Large intestine (tissue), 3 donors: Measurements from ENCODE around the gene WFDC5. TPM values are rescaled to one million over a fixed set of nuclear protein-coding genes. Genes with fewer than 3 reads are reported as not detected.
"Not testable (repeated sequence)": the region's sequence is repeated elsewhere in the genome, so short reads cannot be mapped to it uniquely, and the experiment has no call there.

Source experiments
- DNase-seq, 2 donors: peaks; one replicate each; pipeline versions ENCODE4 v3.0.0 to v3.0.0-alpha.2; 2013
- H3K27ac ChIP-seq: one replicate; pipeline ENCODE4 v1.5.1; 2013; ENCODE audit warnings: low read length
- H3K27me3 ChIP-seq: 2 replicates; pipeline ENCODE4 v1.6.1; 2013; ENCODE audit warnings: low read length; ENCODE audit not compliant: control insufficient read depth, insufficient read depth
- H3K36me3 ChIP-seq: 2 replicates; pipeline ENCODE4 v1.6.1; 2013; ENCODE audit warnings: low read length; ENCODE audit not compliant: control insufficient read depth, insufficient read depth
- H3K4me1 ChIP-seq: one replicate; pipeline ENCODE4 v1.6.1; 2013; ENCODE audit warnings: low read length; ENCODE audit not compliant: control insufficient read depth, insufficient read depth
- H3K4me3 ChIP-seq: one replicate; pipeline ENCODE4 v1.5.1; 2013; ENCODE audit warnings: low read length
- H3K9me3 ChIP-seq: one replicate; pipeline ENCODE4 v1.6.1; 2013; ENCODE audit warnings: mild to moderate bottlenecking, low read depth, low read length, moderate library complexity; ENCODE audit not compliant: control insufficient read depth
- WGBS: methylation state at CpG from one replicate; pipeline ENCODE4 v1.1.5; 2013; ENCODE audit warnings: low lambda C conversion rate; ENCODE audit not compliant: insufficient coverage; 5-methylcytosine and 5-hydroxymethylcytosine counted together
- polyA plus RNA-seq: library from polyadenylated mRNA; unstranded; fragments of 120-200 nt; gene quantifications from one replicate; pipeline ENCODE4 v1.2.1, GENCODE V29; 2013

The WFDC5 gene
- polyA plus RNA-seq, 1 donor: not detected

- H3K27ac ChIP-seq: no peak overlapping the region
- no peak overlapping the region for H3K4me3 ChIP-seq
- no peak for DNase-seq
- H3K4me1 ChIP-seq: no peaks in the 10 kb centered on the region
- no peaks in the 10 kb centered on the region for H3K27me3 ChIP-seq
- peaks cover 25% of the 10 kb centered on the region for H3K36me3 ChIP-seq
- WGBS: 80% methylated on average over 1 of the region's 3 CpGs
- no peaks in the 10 kb centered on the region for H3K9me3 ChIP-seq
Observed at GRCh38 chr20:45073221-45073620, 41.8 kb downstream of the WFDC5 start.

GRCh38 chr20:45072066-45072465, 42.9 kb downstream of the WFDC5 start:
- H3K4me3 ChIP-seq: no peak overlapping the region
- peaks cover 25% of the 10 kb centered on the region for H3K36me3 ChIP-seq
- WGBS: no CpG with 5 or more reads among the region's 1 CpG
- DNase-seq: no peak
- no peak overlapping the region for H3K27ac ChIP-seq
- H3K4me1 ChIP-seq: no peaks in the 10 kb centered on the region
- H3K27me3 ChIP-seq: no peaks in the 10 kb centered on the region
- H3K9me3 ChIP-seq: no peaks in the 10 kb centered on the region

GRCh38 chr20:45070932-45071632, 43.9 kb downstream of the WFDC5 start:
- peak; percentile 36 to 42 for DNase-seq
- WGBS: no CpG with 5 or more reads among the region's 6 CpGs
- no peaks in the 10 kb centered on the region for H3K27me3 ChIP-seq
- H3K36me3 ChIP-seq: peaks cover 18% of the 10 kb centered on the region
- H3K9me3 ChIP-seq: no peaks in the 10 kb centered on the region
- no peak overlapping the region for H3K4me3 ChIP-seq
- no peak overlapping the region for H3K27ac ChIP-seq
- no peaks in the 10 kb centered on the region for H3K4me1 ChIP-seq

- no peaks in the 10 kb centered on the region for H3K9me3 ChIP-seq
- DNase-seq: no peak
- no peak overlapping the region for H3K4me3 ChIP-seq
- H3K4me1 ChIP-seq: no peaks in the 10 kb centered on the region
- 60% methylated on average over 1 of the region's 1 CpG for WGBS
- no peaks in the 10 kb centered on the region for H3K27me3 ChIP-seq
- H3K36me3 ChIP-seq: peaks cover 4% of the 10 kb centered on the region
- H3K27ac ChIP-seq: no peak overlapping the region
Observed at GRCh38 chr20:45069261-45069660, 45.7 kb downstream of the WFDC5 start.

GRCh38 chr20:45067558-45067957, 47.4 kb downstream of the WFDC5 start:
- no peaks in the 10 kb centered on the region for H3K9me3 ChIP-seq
- H3K27me3 ChIP-seq: no peaks in the 10 kb centered on the region
- H3K36me3 ChIP-seq: no peaks in the 10 kb centered on the region
- no CpG with 5 or more reads among the region's 2 CpGs for WGBS
- no peak overlapping the region for H3K27ac ChIP-seq
- no peak overlapping the region for H3K4me3 ChIP-seq
- DNase-seq: no peak
- H3K4me1 ChIP-seq: no peaks in the 10 kb centered on the region

GRCh38 chr20:45067087-45067486, 47.9 kb downstream of the WFDC5 start:
- no peaks in the 10 kb centered on the region for H3K9me3 ChIP-seq
- H3K36me3 ChIP-seq: no peaks in the 10 kb centered on the region
- no peak overlapping the region for H3K4me3 ChIP-seq
- no peaks in the 10 kb centered on the region for H3K4me1 ChIP-seq
- 100% methylated on average over 1 of the region's 4 CpGs for WGBS
- H3K27me3 ChIP-seq: no peaks in the 10 kb centered on the region
- DNase-seq: no peak
- H3K27ac ChIP-seq: no peak overlapping the region

GRCh38 chr20:45066372-45066771, 48.6 kb downstream of the WFDC5 start:
- WGBS: 97% methylated on average over 7 of the region's 7 CpGs
- no peak for DNase-seq
- H3K4me3 ChIP-seq: no peak overlapping the region
- no peaks in the 10 kb centered on the region for H3K4me1 ChIP-seq
- H3K36me3 ChIP-seq: no peaks in the 10 kb centered on the region
- no peaks in the 10 kb centered on the region for H3K27me3 ChIP-seq
- no peaks in the 10 kb centered on the region for H3K9me3 ChIP-seq
- no peak overlapping the region for H3K27ac ChIP-seq

- H3K9me3 ChIP-seq: no peaks in the 10 kb centered on the region
- H3K27ac ChIP-seq: no peak overlapping the region
- no peaks in the 10 kb centered on the region for H3K4me1 ChIP-seq
- DNase-seq: no peak
- no peak overlapping the region for H3K4me3 ChIP-seq
- no peaks in the 10 kb centered on the region for H3K27me3 ChIP-seq
- no peaks in the 10 kb centered on the region for H3K36me3 ChIP-seq
Observed at GRCh38 chr20:45064812-45065211, 50.2 kb downstream of the WFDC5 start.

- H3K4me1 ChIP-seq, H3K9me3 ChIP-seq, H3K27me3 ChIP-seq, H3K36me3 ChIP-seq, H3K4me3 ChIP-seq, H3K27ac ChIP-seq, DNase-seq: not testable (repeated sequence)
- 100% methylated on average over 1 of the region's 2 CpGs for WGBS
Observed at GRCh38 chr20:45063107-45063506, 51.9 kb downstream of the WFDC5 start.

- Histone ChIP-seq H3K27ac (no peak overlapping the region), H3K27me3 (no peaks in the 10 kb centered on the region), H3K4me3 (no peak overlapping the region), H3K9me3 (no peaks in the 10 kb centered on the region), H3K4me1 (no peaks in the 10 kb centered on the region), H3K36me3 (peaks cover 6% of the 10 kb centered on the region)
- DNase-seq: no peak
- WGBS: 80% methylated on average over 1 of the region's 4 CpGs
Observed at GRCh38 chr20:45061244-45061643, 53.7 kb downstream of the WFDC5 start.

GRCh38 chr20:45060294-45060693, 54.7 kb downstream of the WFDC5 start:
- Histone ChIP-seq H3K9me3 (no peaks in the 10 kb centered on the region), H3K4me1 (no peaks in the 10 kb centered on the region), H3K36me3 (peaks cover 6% of the 10 kb centered on the region), H3K4me3 (no peak overlapping the region), H3K27ac (no peak overlapping the region), H3K27me3 (no peaks in the 10 kb centered on the region)
- no peak for DNase-seq
- 100% methylated on average over 1 of the region's 4 CpGs for WGBS
